SK-N-SH treated with all-trans-retinoic acid at 6 μM for 48 hours (cell line): Measurements from ENCODE around the gene KATNAL1.

ENCODE experiments used
- ATAC-seq: fragments of 200-7000 bp; cut with Tn5 transposase; 3 replicates; pipeline ENCODE4 v1.9.1; 2020; ENCODE audit warnings: mild to moderate bottlenecking, moderate library complexity
- ARNTL ChIP-seq: fragments of 450-650 bp; formaldehyde crosslinking; IDR thresholded peaks from 2 replicates; pipeline ENCODE4 v1.5.0; 2020; ENCODE audit warnings: low read depth, mild to moderate bottlenecking, moderate library complexity, borderline replicate concordance
- BACH2 ChIP-seq: fragments of 250-450 bp; sonication (Bioruptor Pico); IDR thresholded peaks from 2 replicates; pipeline ENCODE4 v1.9.0; 2021; ENCODE audit warnings: mild to moderate bottlenecking, borderline replicate concordance
- CSDC2 ChIP-seq: fragments of 250-450 bp; sonication (Bioruptor Pico); IDR thresholded peaks from 2 replicates; pipeline ENCODE4 v1.5.0; 2020; ENCODE audit warnings: mild to moderate bottlenecking, moderate library complexity
- ESRRG ChIP-seq: fragments of 250-450 bp; sonication (Bioruptor Pico); IDR thresholded peaks from 2 replicates; pipeline ENCODE4 v1.6.1; 2021; ENCODE audit warnings: mild to moderate bottlenecking
- GLIS3 ChIP-seq: fragments of 250-450 bp; sonication (Bioruptor Pico); IDR thresholded peaks from 2 replicates; pipeline ENCODE4 v1.5.0; 2020; ENCODE audit warnings: mild to moderate bottlenecking, moderate library complexity
- ISL1 ChIP-seq: fragments of 250-450 bp; sonication (Bioruptor Pico); IDR thresholded peaks from 2 replicates; pipeline ENCODE4 v2.1.2; 2022; ENCODE audit warnings: mild to moderate bottlenecking, moderate library complexity
- OSR1 ChIP-seq: fragments of 250-450 bp; sonication (Bioruptor Pico); IDR thresholded peaks from 2 replicates; pipeline ENCODE4 v1.8.0; 2022; ENCODE audit warnings: moderate library complexity, mild to moderate bottlenecking, inconsistent platforms
- PPARA ChIP-seq: fragments of 250-450 bp; sonication (Bioruptor Pico); IDR thresholded peaks from 2 replicates; pipeline ENCODE4 v1.5.0; 2020; ENCODE audit warnings: mild to moderate bottlenecking, borderline replicate concordance
- RARB ChIP-seq: fragments of 250-450 bp; sonication (Bioruptor Pico); IDR thresholded peaks from 2 replicates; pipeline ENCODE4 v1.8.0; 2021; ENCODE audit warnings: mild to moderate bottlenecking, moderate library complexity
- SNAI2 ChIP-seq: fragments of 250-450 bp; sonication (Bioruptor Pico); IDR thresholded peaks from 2 replicates; pipeline ENCODE4 v1.5.0; 2020; ENCODE audit warnings: mild to moderate bottlenecking, moderate library complexity
- TOX ChIP-seq: fragments of 250-450 bp; sonication (Bioruptor Pico); IDR thresholded peaks from 2 replicates; pipeline ENCODE4 v1.8.0; 2021; ENCODE audit warnings: mild to moderate bottlenecking, moderate library complexity, borderline replicate concordance
- ZC3H10 ChIP-seq: fragments of 250-450 bp; sonication (Bioruptor Pico); IDR thresholded peaks from 2 replicates; pipeline ENCODE4 v1.5.1; 2021; ENCODE audit warnings: mild to moderate bottlenecking, moderate library complexity
- ZFP3 ChIP-seq: fragments of 250-450 bp; sonication (Bioruptor Pico); IDR thresholded peaks from 2 replicates; pipeline ENCODE4 v1.5.0; 2020; ENCODE audit warnings: mild to moderate bottlenecking, moderate library complexity
- ZFP30 ChIP-seq: fragments of 450-650 bp; formaldehyde crosslinking; IDR thresholded peaks from 2 replicates; pipeline ENCODE4 v1.5.0; 2022; ENCODE audit warnings: mild to moderate bottlenecking, moderate library complexity
- ZNF565 ChIP-seq: fragments of 450-650 bp; formaldehyde crosslinking; conservative IDR thresholded peaks from 2 replicates; pipeline ENCODE4 v1.5.0; 2020; ENCODE audit warnings: low read depth, mild to moderate bottlenecking, moderate library complexity
- ZNF70 ChIP-seq: fragments of 450-650 bp; formaldehyde crosslinking; IDR thresholded peaks from 2 replicates; pipeline ENCODE4 v1.5.0; 2020; ENCODE audit warnings: mild to moderate bottlenecking, moderate library complexity
- TF ChIP-seq, protein P1 (sequence below): fragments of 250-450 bp; sonication (Bioruptor Pico); IDR thresholded peaks from 2 replicates; pipeline ENCODE4 v1.5.0; 2020; ENCODE audit warnings: mild to moderate bottlenecking, moderate library complexity
- TF ChIP-seq, protein P2 (sequence below): fragments of 250-450 bp; sonication (Bioruptor Pico); IDR thresholded peaks from 2 replicates; pipeline ENCODE4 v1.8.0; 2020; ENCODE audit warnings: mild to moderate bottlenecking, moderate library complexity, borderline replicate concordance
- TF ChIP-seq, protein P3 (sequence below): fragments of 250-450 bp; sonication (Bioruptor Pico); IDR thresholded peaks from 2 replicates; pipeline ENCODE4 v1.8.0; 2021; ENCODE audit warnings: low read depth, mild to moderate bottlenecking, moderate library complexity, borderline replicate concordance
- TF ChIP-seq, protein P4 (sequence below): fragments of 250-450 bp; sonication (Bioruptor Pico); IDR thresholded peaks from 2 replicates; pipeline ENCODE4 v1.5.1; 2021; ENCODE audit warnings: mild to moderate bottlenecking, moderate library complexity

KATNAL1 gene

DNA sequence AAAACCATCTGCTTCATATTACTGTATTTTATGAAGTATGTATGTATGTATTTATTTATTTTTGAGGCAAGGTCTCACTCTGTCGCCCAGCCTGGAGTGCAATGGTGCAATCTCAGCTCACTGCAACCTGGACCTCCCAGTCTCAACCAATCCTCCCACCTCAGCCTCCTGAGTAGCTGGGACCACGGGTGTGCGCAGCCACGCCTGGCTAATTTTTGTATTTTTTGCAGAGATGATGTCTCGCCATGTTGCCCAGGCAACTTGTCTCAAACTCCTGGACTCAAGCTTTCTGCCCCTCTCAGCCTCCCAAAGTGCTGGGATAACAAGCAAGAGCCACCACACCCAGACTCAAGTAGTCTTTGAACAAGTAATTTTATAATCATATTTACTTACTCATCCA lies 5.5 kb downstream of the KATNAL1 start:
- ATAC-seq = peak; percentile 9; the same call in 1 of the 3 replicates
- TF ChIP-seq ZFP3 (no peak), PPARA (CRISPR knock-in tag) (no peak), BACH2 (CRISPR knock-in tag) (no peak), RARB (CRISPR knock-in tag) (no peak), ESRRG (no peak)

DNA sequence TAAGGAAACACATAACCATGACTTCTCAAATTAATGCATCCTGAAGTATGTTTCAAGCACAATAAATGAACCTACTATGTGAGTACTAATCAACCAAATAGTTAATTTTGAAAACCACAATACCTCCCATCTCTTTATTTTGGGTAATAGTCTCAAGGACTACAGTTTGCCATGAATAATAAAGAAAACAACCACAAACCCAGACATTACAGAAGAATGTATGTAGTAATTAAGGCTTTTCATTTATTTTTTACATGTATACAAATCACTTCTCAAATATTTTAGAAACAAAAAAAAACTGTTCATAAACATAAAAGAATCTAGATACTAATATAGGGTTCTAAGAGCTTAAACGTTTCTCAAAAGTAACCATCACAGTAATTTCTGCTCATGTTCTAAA lies 6.8 kb downstream of the KATNAL1 start:
- no peak for ATAC-seq

DNA sequence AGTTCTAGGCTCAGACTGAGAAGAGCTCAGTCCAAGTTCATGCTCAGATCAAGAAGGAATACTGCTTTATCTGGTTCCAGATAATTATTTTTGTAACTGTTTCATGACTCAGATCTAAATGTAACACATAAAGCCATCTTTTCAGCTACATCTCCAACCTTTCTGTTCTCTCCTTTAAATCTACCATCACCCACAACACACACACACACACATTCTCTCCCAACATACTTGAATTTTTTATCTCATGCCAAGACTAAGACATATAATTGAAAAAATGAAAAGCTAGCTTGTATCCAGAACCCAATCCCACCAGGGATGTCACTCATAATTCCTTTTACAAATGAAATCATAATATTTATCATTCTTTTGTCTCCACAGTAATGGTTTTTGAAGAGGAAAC lies 7.6 kb downstream of the KATNAL1 start:
- TF ChIP-seq ISL1 (CRISPR knock-in tag) (peak; percentile 70; the same call in 1 of the 2 replicates), ESRRG (no peak), ARNTL (CRISPR knock-in tag) (no peak)
- TF ChIP-seq, protein P1, sequence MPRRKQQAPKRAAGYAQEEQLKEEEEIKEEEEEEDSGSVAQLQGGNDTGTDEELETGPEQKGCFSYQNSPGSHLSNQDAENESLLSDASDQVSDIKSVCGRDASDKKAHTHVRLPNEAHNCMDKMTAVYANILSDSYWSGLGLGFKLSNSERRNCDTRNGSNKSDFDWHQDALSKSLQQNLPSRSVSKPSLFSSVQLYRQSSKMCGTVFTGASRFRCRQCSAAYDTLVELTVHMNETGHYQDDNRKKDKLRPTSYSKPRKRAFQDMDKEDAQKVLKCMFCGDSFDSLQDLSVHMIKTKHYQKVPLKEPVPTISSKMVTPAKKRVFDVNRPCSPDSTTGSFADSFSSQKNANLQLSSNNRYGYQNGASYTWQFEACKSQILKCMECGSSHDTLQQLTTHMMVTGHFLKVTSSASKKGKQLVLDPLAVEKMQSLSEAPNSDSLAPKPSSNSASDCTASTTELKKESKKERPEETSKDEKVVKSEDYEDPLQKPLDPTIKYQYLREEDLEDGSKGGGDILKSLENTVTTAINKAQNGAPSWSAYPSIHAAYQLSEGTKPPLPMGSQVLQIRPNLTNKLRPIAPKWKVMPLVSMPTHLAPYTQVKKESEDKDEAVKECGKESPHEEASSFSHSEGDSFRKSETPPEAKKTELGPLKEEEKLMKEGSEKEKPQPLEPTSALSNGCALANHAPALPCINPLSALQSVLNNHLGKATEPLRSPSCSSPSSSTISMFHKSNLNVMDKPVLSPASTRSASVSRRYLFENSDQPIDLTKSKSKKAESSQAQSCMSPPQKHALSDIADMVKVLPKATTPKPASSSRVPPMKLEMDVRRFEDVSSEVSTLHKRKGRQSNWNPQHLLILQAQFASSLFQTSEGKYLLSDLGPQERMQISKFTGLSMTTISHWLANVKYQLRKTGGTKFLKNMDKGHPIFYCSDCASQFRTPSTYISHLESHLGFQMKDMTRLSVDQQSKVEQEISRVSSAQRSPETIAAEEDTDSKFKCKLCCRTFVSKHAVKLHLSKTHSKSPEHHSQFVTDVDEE (CRISPR knock-in tag) = 0 out of 2 replicates have a peak, but pooled peaks have one; percentile 33
- ATAC-seq = no peak

More for the DNA sequence above, 6.8 kb downstream of the KATNAL1 start:
- TF ChIP-seq ZNF70 (CRISPR knock-in tag) = no peak
- TF ChIP-seq, all 23 proteins: peak for 0

DNA sequence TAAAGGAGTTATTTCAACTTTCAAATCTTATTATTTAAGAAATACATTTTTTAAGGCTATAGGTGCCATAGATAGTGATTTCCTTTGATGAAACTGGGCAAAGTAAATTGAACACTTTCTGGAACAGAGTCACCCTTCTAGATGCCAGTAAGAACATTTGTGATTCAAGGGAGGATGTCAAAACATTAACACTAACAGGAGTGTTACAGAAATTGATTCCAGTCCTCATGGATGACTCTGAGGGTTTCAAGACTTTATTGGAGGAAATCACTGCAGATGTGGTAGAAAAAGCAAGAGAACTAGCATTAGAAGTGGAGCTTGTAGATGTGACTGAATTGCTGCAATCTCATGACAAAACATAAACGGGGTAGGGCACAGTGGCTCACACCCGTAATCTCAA lies 12.2 kb downstream of the KATNAL1 start:
- no peak for ATAC-seq
- TF ChIP-seq, protein P2, sequence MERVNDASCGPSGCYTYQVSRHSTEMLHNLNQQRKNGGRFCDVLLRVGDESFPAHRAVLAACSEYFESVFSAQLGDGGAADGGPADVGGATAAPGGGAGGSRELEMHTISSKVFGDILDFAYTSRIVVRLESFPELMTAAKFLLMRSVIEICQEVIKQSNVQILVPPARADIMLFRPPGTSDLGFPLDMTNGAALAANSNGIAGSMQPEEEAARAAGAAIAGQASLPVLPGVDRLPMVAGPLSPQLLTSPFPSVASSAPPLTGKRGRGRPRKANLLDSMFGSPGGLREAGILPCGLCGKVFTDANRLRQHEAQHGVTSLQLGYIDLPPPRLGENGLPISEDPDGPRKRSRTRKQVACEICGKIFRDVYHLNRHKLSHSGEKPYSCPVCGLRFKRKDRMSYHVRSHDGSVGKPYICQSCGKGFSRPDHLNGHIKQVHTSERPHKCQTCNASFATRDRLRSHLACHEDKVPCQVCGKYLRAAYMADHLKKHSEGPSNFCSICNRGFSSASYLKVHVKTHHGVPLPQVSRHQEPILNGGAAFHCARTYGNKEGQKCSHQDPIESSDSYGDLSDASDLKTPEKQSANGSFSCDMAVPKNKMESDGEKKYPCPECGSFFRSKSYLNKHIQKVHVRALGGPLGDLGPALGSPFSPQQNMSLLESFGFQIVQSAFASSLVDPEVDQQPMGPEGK (CRISPR knock-in tag) = no peak
- TF ChIP-seq, protein P3, sequence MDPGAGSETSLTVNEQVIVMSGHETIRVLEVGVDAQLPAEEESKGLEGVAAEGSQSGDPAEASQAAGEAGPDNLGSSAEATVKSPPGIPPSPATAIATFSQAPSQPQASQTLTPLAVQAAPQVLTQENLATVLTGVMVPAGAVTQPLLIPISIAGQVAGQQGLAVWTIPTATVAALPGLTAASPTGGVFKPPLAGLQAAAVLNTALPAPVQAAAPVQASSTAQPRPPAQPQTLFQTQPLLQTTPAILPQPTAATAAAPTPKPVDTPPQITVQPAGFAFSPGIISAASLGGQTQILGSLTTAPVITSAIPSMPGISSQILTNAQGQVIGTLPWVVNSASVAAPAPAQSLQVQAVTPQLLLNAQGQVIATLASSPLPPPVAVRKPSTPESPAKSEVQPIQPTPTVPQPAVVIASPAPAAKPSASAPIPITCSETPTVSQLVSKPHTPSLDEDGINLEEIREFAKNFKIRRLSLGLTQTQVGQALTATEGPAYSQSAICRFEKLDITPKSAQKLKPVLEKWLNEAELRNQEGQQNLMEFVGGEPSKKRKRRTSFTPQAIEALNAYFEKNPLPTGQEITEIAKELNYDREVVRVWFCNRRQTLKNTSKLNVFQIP (CRISPR knock-in tag) = no peak
- TF ChIP-seq ZNF565 (no peak), GLIS3 (no peak), ZFP30 (CRISPR knock-in tag) (no peak), SNAI2 (no peak), ARNTL (CRISPR knock-in tag) (no peak), ESRRG (no peak), CSDC2 (CRISPR knock-in tag) (no peak), TOX (CRISPR knock-in tag) (no peak), OSR1 (no peak), ZC3H10 (CRISPR knock-in tag) (no peak)
- TF ChIP-seq, protein P1 (CRISPR knock-in tag) = no peak

DNA sequence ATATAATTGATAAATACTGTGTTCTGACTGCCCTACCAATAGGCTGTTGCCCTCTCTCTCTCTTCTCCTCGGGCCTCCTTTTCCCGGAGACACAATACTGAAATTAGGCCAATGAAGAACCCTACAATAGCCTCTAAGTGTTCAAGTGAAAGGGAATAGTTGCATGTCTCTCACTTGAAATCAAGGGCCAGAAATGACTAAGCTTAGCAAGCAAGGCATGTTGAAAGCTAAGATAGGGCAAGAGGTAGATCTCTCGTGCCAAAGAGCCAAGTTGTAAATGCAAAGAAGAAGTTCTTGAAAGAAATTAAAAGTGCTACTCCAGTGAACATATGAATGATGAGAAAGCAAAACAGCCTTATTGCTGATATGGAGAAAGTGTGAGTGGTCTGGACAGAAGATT lies 13.3 kb downstream of the KATNAL1 start:
- ATAC-seq = no peak
- TF ChIP-seq, protein P4, sequence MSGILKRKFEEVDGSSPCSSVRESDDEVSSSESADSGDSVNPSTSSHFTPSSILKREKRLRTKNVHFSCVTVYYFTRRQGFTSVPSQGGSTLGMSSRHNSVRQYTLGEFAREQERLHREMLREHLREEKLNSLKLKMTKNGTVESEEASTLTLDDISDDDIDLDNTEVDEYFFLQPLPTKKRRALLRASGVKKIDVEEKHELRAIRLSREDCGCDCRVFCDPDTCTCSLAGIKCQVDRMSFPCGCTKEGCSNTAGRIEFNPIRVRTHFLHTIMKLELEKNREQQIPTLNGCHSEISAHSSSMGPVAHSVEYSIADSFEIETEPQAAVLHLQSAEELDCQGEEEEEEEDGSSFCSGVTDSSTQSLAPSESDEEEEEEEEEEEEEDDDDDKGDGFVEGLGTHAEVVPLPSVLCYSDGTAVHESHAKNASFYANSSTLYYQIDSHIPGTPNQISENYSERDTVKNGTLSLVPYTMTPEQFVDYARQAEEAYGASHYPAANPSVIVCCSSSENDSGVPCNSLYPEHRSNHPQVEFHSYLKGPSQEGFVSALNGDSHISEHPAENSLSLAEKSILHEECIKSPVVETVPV (CRISPR knock-in tag) = no peak
